DLD1 (cell line): ENCODE results near the gene TADA2A.

Experiments used
- in situ Hi-C: cut with HindIII; loops from 2 replicates; pipeline ENCODE4 v1.10.0; 2017; ENCODE audit warnings: low sequenced_read_pairs

The TADA2A gene

GRCh38 chr17:37521821-37522220 lies 115.1 kb downstream of the TADA2A start:
- in situ Hi-C loops: no loop called here

- in situ Hi-C loops: no loop called here
These were observed 117.1 kb downstream of the TADA2A start for GRCh38 chr17:37523715-37524219.

- in situ Hi-C loops: no loop called here
These were observed 120.7 kb downstream of the TADA2A start for GRCh38 chr17:37527249-37527851.
